GM12878 (cell line): ENCODE results near the gene HERC2. TPM values are rescaled to one million over a fixed set of nuclear protein-coding genes. Genes with fewer than 3 reads are reported as not detected.
"Not testable (repeated sequence)": the region's sequence is repeated elsewhere in the genome, so short reads cannot be mapped to it uniquely, and the experiment has no call there.

Experiments used
- ATAC-seq: fragments of 200-7000 bp; cut with Tn5 transposase; 3 replicates; pipeline ENCODE4 v1.9.1; 2020; ENCODE audit warnings: mild to moderate bottlenecking, moderate library complexity
- BruUV-seq: library from RNA; stranded (reverse); fragments of 400-500 nt; replicated peaks from 2 replicates; lab custom pipeline; 2021; lab: Mats Ljungman, UMichigan
- CTCF ChIA-PET: fragments of 300-600 bp; sonication (Branson Sonifier 250); formaldehyde crosslinking; extraction: SDS; loops from one replicate; lab custom pipeline; 2021; ENCODE audit warnings: inconsistent platforms; lab: Yijun Ruan, JAX
- POLR2A ChIA-PET: fragments of 350-600 bp; formaldehyde crosslinking; extraction: SDS; loops from one replicate; lab custom pipeline; 2021; ENCODE audit warnings: inconsistent platforms; lab: Charles Lee
- RAD21 ChIA-PET: fragments of 300-600 bp; sonication (Branson Sonifier 250); formaldehyde crosslinking; loops from one replicate; lab custom pipeline; 2023; ENCODE audit warnings: antibody characterized with exemption; ENCODE audit not compliant: unreplicated experiment; lab: Charles Lee
- SMC1A ChIA-PET: fragments of 300-600 bp; sonication (Branson Sonifier 250); formaldehyde crosslinking; loops from one replicate; lab custom pipeline; 2023; ENCODE audit not compliant: unreplicated experiment, uncharacterized antibody; lab: Charles Lee
- DNase-seq: peaks from one replicate; pipeline ENCODE4 v3.0.0-alpha.2; 2011; ENCODE audit warnings: low read depth, low spot score
- FAIRE-seq: peaks from 3 replicates; lab custom pipeline; 2011; peaks lifted over from hg19 to GRCh38; lab: Jason Lieb, UNC
- H2AFZ ChIP-seq: 2 replicates; pipeline ENCODE4 v1.6.0; 2011; ENCODE audit warnings: low read depth, low read length, control low read depth; ENCODE audit not compliant: control insufficient read depth
- H3K27ac ChIP-seq: 2 replicates; pipeline ENCODE4 v1.5.1; 2011; ENCODE audit warnings: control low read depth; ENCODE audit not compliant: control insufficient read depth, insufficient read depth
- H3K27me3 ChIP-seq, 2 experiments: replicated peaks in 1 of 2; 2 replicates each; pipeline versions ENCODE4 v1.6.0 to v1.6.1; 2011; ENCODE audit warnings: low read length in 1 of 2; ENCODE audit not compliant: control insufficient read depth in 2 of 2, insufficient read depth in 2 of 2
- H3K36me3 ChIP-seq, 2 experiments: 2 replicates each; pipeline ENCODE4 v1.5.1; 2011; ENCODE audit warnings: low read length in 1 of 2; ENCODE audit not compliant: control insufficient read depth in 2 of 2, insufficient read depth in 2 of 2
- H3K4me1 ChIP-seq: 2 replicates; pipeline ENCODE4 v1.6.1; 2011; ENCODE audit warnings: mild to moderate bottlenecking, low read length, moderate library complexity, mixed read lengths; ENCODE audit not compliant: control insufficient read depth, insufficient read depth
- H3K4me2 ChIP-seq: 2 replicates; pipeline ENCODE4 v1.6.0; 2011; ENCODE audit warnings: control low read depth; ENCODE audit not compliant: control insufficient read depth, insufficient read depth
- H3K4me3 ChIP-seq: fragments of 200-600 bp; sonication (generic); 2 replicates; pipeline ENCODE4 v1.5.1; 2016
- H3K79me2 ChIP-seq: 2 replicates; pipeline ENCODE4 v1.6.0; 2011; ENCODE audit warnings: low read length; ENCODE audit not compliant: control insufficient read depth, insufficient read depth
- H3K9ac ChIP-seq: 2 replicates; pipeline ENCODE4 v1.8.0; 2011; ENCODE audit warnings: low read length, control low read depth, mixed read lengths; ENCODE audit not compliant: control insufficient read depth, insufficient read depth
- H3K9me3 ChIP-seq: replicated peaks from 3 replicates; pipeline ENCODE4 v1.5.1; 2011; ENCODE audit warnings: mild to moderate bottlenecking, low read length; ENCODE audit not compliant: control insufficient read depth, insufficient read depth
- H4K20me1 ChIP-seq: 2 replicates; pipeline ENCODE4 v1.6.0; 2011; ENCODE audit not compliant: control insufficient read depth, insufficient read depth
- EP300 ChIP-seq, 2 experiments: fragments of 150-350 bp in 1 of 2; IDR thresholded peaks; 2 replicates each; pipeline ENCODE4 v1.6.1; 2011 to 2012; ENCODE audit warnings: low read depth in 2 of 2, low read length in 2 of 2, borderline replicate concordance in 1 of 2, improper control_type of control experiment in 1 of 2, inconsistent platforms in 1 of 2; ENCODE audit not compliant: control insufficient read depth in 1 of 2
- ESRRA ChIP-seq: IDR thresholded peaks from 2 replicates; pipeline ENCODE4 v1.6.1; 2012; ENCODE audit warnings: mild to moderate bottlenecking, low read length, improper control_type of control experiment
- GABPA ChIP-seq: IDR thresholded peaks from 2 replicates; pipeline ENCODE4 v1.6.1; 2014; ENCODE audit warnings: antibody characterized with exemption, low read depth, mild to moderate bottlenecking, inconsistent platforms
- NR2C1 ChIP-seq: fragments of 450-650 bp; IDR thresholded peaks from 2 replicates; pipeline ENCODE4 v1.6.1; 2017; ENCODE audit warnings: antibody characterized with exemption, mild to moderate bottlenecking, moderate library complexity
- NR2F1 ChIP-seq: fragments of 450-650 bp; conservative IDR thresholded peaks from 2 replicates; pipeline ENCODE4 v1.6.1; 2017; ENCODE audit warnings: mild to moderate bottlenecking
- PAX8 ChIP-seq: fragments of 450-650 bp; IDR thresholded peaks from 2 replicates; pipeline ENCODE4 v1.6.1; 2017; ENCODE audit warnings: mild to moderate bottlenecking, moderate library complexity
- PML ChIP-seq: IDR thresholded peaks from 2 replicates; pipeline ENCODE4 v1.6.1; 2012; ENCODE audit warnings: low read length, inconsistent platforms
- RAD21 ChIP-seq: IDR thresholded peaks from 2 replicates; pipeline ENCODE4 v1.6.1; 2011; ENCODE audit warnings: mild to moderate bottlenecking, low read depth, low read length, moderate library complexity; ENCODE audit not compliant: insufficient read depth
- SMC3 ChIP-seq: IDR thresholded peaks from 2 replicates; pipeline ENCODE4 v1.6.1; 2011; ENCODE audit warnings: low read length, improper control_type of control experiment, borderline replicate concordance
- ZNF384 ChIP-seq: IDR thresholded peaks from 2 replicates; pipeline ENCODE4 v1.6.1; 2012; ENCODE audit warnings: low read depth, mild to moderate bottlenecking, low read length, improper control_type of control experiment, borderline replicate concordance
- ZNF622 ChIP-seq: fragments of 450-650 bp; IDR thresholded peaks from 2 replicates; pipeline ENCODE4 v1.6.1; 2017; ENCODE audit warnings: mild to moderate bottlenecking, inconsistent platforms
- WGBS: methylation state at CpG from one replicate; pipeline ENCODE4 v1.1.6; 2016; ENCODE audit warnings: low lambda C conversion rate; ENCODE audit not compliant: insufficient replicate concordance, insufficient coverage; ENCODE audit errors: missing lambda C conversion rate; 5-methylcytosine and 5-hydroxymethylcytosine counted together
- in situ Hi-C: fragments of 300-500 bp; cut with MboI; formaldehyde crosslinking; loops from 9 replicates; pipeline ENCODE4 v1.14.3; 2018; ENCODE audit warnings: mixed read lengths
- intact Hi-C: fragments of 100-400 bp; cut with micrococcal nuclease; formaldehyde crosslinking; loops from one replicate; pipeline ENCODE4 v1.14.2; 2022; ENCODE audit not compliant: unreplicated experiment
- polyA plus RNA-seq, 11 experiments: library from polyadenylated mRNA; depleted of rRNA in 4 of 11; unstranded in 6 of 11; stranded (reverse) in 5 of 11; fragments of >200 nt; fragmentation: Nextera tagmentation in 4 of 11; fragmentation: Illumina TruSeq in 1 of 11; extraction: Ambion mirVana in 4 of 11; extraction: Trizol in 1 of 11; gene quantifications; 1 replicate in 1 of 11; 2 replicates in 10 of 11; pipeline versions ENCODE4 v1.2.1 to v1.2.3, GENCODE V29; 2011 to 2016; ENCODE audit warnings: inconsistent platforms in 2 of 11, missing spikeins in 2 of 11, low read depth in 1 of 11
- total RNA-seq, 4 experiments: library from RNA; depleted of rRNA in 3 of 4; stranded (reverse); fragments of >200 nt in 3 of 4; fragmentation: Illumina TruSeq in 1 of 4; extraction: Trizol in 1 of 4; gene quantifications; 2 replicates each; pipeline versions ENCODE4 v1.2.1 to v1.2.3, GENCODE V29; 2013 to 2021
- TF ChIP-seq, protein P1 (sequence below): fragments of 450-650 bp; IDR thresholded peaks from 2 replicates; pipeline ENCODE4 v1.6.1; 2017; ENCODE audit warnings: mild to moderate bottlenecking, moderate library complexity
- TF ChIP-seq, protein P2 (sequence below): IDR thresholded peaks from 2 replicates; pipeline ENCODE4 v1.6.1; 2011; ENCODE audit warnings: low read depth, low read length, improper control_type of control experiment, borderline replicate concordance

Gene HERC2
- total and polyA plus RNA-seq, 10 of the 15 experiments (the other 5 are each of a cell fraction or from before 2014, with no cell fraction given) = 6.1 to 39.0 (median 24.0) TPM

DNA sequence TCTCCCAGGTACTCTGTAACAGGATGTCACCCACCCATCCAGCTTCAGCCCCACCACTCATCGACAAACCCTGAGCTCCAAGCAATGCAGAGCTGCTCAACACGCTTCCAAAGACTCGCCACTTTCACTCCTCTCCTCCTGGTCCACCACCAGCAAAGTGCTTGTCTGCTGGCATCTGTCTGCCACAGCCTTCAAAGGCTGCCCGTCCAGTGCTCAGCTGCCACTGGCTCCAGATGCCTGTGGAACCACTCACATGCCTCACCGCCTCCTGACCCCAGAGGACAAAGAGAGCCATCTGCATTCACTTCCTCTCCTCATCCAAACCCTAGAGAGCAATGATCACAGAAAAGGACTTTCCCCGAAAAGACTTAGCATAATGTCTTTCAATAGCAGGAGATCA is 113.4 kb downstream of the HERC2 start:
- RAD21 ChIA-PET = no interaction called here
- FAIRE-seq = no peak
- POLR2A ChIA-PET = no interaction called here
- ATAC-seq = no peak
- CTCF ChIA-PET = interaction anchor here (1.2 kb wide), 1 partner anchor 83 kb away, joined by 5 read pairs; no protein-coding TSS in a partner anchor
- DNase-seq = no peak
- in situ Hi-C loops = no loop called here
- Histone ChIP-seq H2AFZ (no peak overlapping the region), H3K4me2 (no peak overlapping the region), H4K20me1 (no peaks in the 10 kb centered on the region), H3K9ac (no peak overlapping the region), H3K27ac (no peak overlapping the region), H3K36me3 (no peaks in the 10 kb centered on the region; a peak in 1 of 4 replicates)
- no TSS peak for BruUV-seq
- TF ChIP-seq PML (no peak), NR2F1 (no peak), NR2C1 (no peak), PAX8 (no peak), ZNF384 (no peak), ESRRA (no peak), RAD21 (no peak), SMC3 (no peak), ZNF622 (no peak), EP300 (IDR thresholded peaks at IDR 0.05; ENCODE audit: borderline replicate concordance in 1 of 2, control insufficient read depth in 1 of 2, low read depth in 2 of 2, low read length in 2 of 2) (no peak), GABPA (no peak)
- TF ChIP-seq, protein P1, sequence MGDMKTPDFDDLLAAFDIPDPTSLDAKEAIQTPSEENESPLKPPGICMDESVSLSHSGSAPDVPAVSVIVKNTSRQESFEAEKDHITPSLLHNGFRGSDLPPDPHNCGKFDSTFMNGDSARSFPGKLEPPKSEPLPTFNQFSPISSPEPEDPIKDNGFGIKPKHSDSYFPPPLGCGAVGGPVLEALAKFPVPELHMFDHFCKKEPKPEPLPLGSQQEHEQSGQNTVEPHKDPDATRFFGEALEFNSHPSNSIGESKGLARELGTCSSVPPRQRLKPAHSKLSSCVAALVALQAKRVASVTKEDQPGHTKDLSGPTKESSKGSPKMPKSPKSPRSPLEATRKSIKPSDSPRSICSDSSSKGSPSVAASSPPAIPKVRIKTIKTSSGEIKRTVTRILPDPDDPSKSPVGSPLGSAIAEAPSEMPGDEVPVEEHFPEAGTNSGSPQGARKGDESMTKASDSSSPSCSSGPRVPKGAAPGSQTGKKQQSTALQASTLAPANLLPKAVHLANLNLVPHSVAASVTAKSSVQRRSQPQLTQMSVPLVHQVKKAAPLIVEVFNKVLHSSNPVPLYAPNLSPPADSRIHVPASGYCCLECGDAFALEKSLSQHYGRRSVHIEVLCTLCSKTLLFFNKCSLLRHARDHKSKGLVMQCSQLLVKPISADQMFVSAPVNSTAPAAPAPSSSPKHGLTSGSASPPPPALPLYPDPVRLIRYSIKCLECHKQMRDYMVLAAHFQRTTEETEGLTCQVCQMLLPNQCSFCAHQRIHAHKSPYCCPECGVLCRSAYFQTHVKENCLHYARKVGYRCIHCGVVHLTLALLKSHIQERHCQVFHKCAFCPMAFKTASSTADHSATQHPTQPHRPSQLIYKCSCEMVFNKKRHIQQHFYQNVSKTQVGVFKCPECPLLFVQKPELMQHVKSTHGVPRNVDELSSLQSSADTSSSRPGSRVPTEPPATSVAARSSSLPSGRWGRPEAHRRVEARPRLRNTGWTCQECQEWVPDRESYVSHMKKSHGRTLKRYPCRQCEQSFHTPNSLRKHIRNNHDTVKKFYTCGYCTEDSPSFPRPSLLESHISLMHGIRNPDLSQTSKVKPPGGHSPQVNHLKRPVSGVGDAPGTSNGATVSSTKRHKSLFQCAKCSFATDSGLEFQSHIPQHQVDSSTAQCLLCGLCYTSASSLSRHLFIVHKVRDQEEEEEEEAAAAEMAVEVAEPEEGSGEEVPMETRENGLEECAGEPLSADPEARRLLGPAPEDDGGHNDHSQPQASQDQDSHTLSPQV = no peak
- TF ChIP-seq, protein P2, sequence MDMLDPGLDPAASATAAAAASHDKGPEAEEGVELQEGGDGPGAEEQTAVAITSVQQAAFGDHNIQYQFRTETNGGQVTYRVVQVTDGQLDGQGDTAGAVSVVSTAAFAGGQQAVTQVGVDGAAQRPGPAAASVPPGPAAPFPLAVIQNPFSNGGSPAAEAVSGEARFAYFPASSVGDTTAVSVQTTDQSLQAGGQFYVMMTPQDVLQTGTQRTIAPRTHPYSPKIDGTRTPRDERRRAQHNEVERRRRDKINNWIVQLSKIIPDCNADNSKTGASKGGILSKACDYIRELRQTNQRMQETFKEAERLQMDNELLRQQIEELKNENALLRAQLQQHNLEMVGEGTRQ = no peak
- TF ChIP-seq, all 136 proteins: peak for 0
- H3K4me3 ChIP-seq = no peak overlapping the region
- 84% methylated on average over 6 of the region's 6 CpGs for WGBS
- no peaks in the 10 kb centered on the region for H3K79me2 ChIP-seq
- H3K27me3 ChIP-seq = no peaks in the 10 kb centered on the region
- SMC1A ChIA-PET = no interaction called here
- no peaks in the 10 kb centered on the region for H3K4me1 ChIP-seq
- intact Hi-C loops = no loop called here
- no peaks in the 10 kb centered on the region for H3K9me3 ChIP-seq

DNA sequence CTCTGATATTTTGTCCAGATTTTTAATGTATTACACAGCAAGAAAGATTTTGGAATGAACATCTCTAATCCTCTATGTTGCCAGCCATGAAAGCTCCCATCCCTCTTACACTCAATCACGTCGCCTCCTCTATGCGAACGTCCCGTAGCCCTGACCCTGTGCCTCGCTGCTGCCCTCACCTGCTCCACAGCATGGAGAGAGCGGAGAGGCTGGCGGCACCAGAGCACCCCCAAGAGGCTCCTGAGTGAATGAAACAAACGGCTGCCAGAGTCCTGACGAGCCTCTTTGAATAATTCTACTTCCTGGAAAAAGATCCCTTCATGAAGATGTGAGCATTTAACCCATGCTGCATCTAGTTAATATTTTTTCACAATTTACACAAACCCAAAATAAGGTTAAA is 116.3 kb downstream of the HERC2 start:
- DNase-seq, H3K36me3 ChIP-seq, H3K4me1 ChIP-seq, CTCF ChIA-PET, H3K79me2 ChIP-seq, POLR2A ChIA-PET, SMC1A ChIA-PET, intact Hi-C loops, FAIRE-seq, in situ Hi-C loops, H3K9ac ChIP-seq, H4K20me1 ChIP-seq, H3K9me3 ChIP-seq, RAD21 ChIA-PET, H3K4me2 ChIP-seq, H3K27me3 ChIP-seq, H3K4me3 ChIP-seq, H3K27ac ChIP-seq, ATAC-seq, H2AFZ ChIP-seq: not testable (repeated sequence)
- WGBS = no CpG with 5 or more reads among the region's 10 CpGs
- TSS peak; percentile 47 for BruUV-seq
